GM12891 (cell line): ENCODE results near the gene CLIC3.

ENCODE experiments used
- POLR2A ChIP-seq: IDR thresholded peaks from 2 replicates; pipeline ENCODE4 v1.6.1; 2011; ENCODE audit warnings: low read depth, low read length, control low read depth
- POLR2AphosphoS5 ChIP-seq: IDR thresholded peaks from 2 replicates; pipeline ENCODE4 v1.6.1; 2011; ENCODE audit warnings: low read depth, low read length, control low read depth

GRCh38 chr9:136946228-136947027 is 49.9 kb downstream of the CLIC3 start:
- TF ChIP-seq POLR2A (no peak), POLR2AphosphoS5 (no peak)
